ENCODE measurements around the gene STAG2. TPM values are rescaled to one million over a fixed set of nuclear protein-coding genes. Genes with fewer than 3 reads are reported as not detected.

Gene STAG2
- total and polyA plus RNA-seq, 2 donors (not counting 3 experiments of a cell fraction or from before 2014, with no cell fraction given): 12.7 to 55.9 TPM

GRCh38 chrX:123959281-123960063 lies 2.0 kb upstream of the STAG2 start:
- DNase-seq (ENCODE audit: low read depth, low spot score) (peak; percentile 35), FAIRE-seq (peak; percentile 58)
- Histone ChIP-seq H3K9me3 (replicated peaks; ENCODE audit: control insufficient read depth, insufficient read depth, low read length) (no peaks in the 10 kb centered on the region), H4K20me1 (replicated peaks; ENCODE audit: control insufficient read depth, extremely low read depth, insufficient read depth, low read length) (no peaks in the 10 kb centered on the region), H3K36me3 (ENCODE audit: control insufficient read depth in 2 of 2, extremely low read depth in 1 of 2, insufficient read depth in 2 of 2, low read length in 2 of 2) (no peaks in the 10 kb centered on the region), H3K4me2 (ENCODE audit: insufficient read depth, low read length) (peak overlapping the region; percentile 85), H3K4me3 (replicated peaks in 1 of 3; ENCODE audit: insufficient read depth in 1 of 3, low read depth in 1 of 3, low read length in 3 of 3) (peak overlapping the region; percentile 19 to 57 (median 43)), H3K79me2 (ENCODE audit: control insufficient read depth, insufficient read depth, low read length) (peaks cover 34% of the 10 kb centered on the region), H3K27ac (ENCODE audit: insufficient read depth, low read depth, low read length) (peak overlapping the region; percentile 89), H3K27me3 (ENCODE audit: control insufficient read depth in 2 of 2, insufficient read depth in 2 of 2, low read length in 2 of 2) (no peaks in the 10 kb centered on the region), H3K4me1 (ENCODE audit: control insufficient read depth, extremely low read depth, insufficient read depth, low read length) (peaks cover 18% of the 10 kb centered on the region), H3K9ac (replicated peaks; ENCODE audit: extremely low read depth, insufficient read depth, low read length) (peak overlapping the region; percentile 94), H3K9me1 (replicated peaks; ENCODE audit: control insufficient read depth, extremely low read depth, insufficient read depth, low read length) (no peaks in the 10 kb centered on the region), H2AFZ (ENCODE audit: low read depth, low read length) (peak overlapping the region; percentile 90)
- ChIA-PET CTCF (interaction anchor here (0.6 to 1.1 kb wide), 4 partner anchors 17 to 126 kb away, joined by 3 to 9 read pairs (median 5); no protein-coding TSS in a partner anchor), POLR2A (no interaction called here)
- TF ChIP-seq MYC (IDR thresholded peaks at IDR 0.05; ENCODE audit: low read depth, low read length) (no peak), GATA2 (IDR thresholded peaks at IDR 0.05; ENCODE audit: insufficient read depth, insufficient read length, low read depth, low read length) (no peak), JUN (IDR thresholded peaks at IDR 0.05; ENCODE audit: borderline replicate concordance, insufficient read depth, insufficient read length, low read depth) (no peak), MAX (IDR thresholded peaks at IDR 0.05; ENCODE audit: insufficient read depth, insufficient read length) (no peak), CTCF (IDR thresholded peaks at IDR 0.05; ENCODE audit: extremely low read depth in 1 of 2, insufficient read depth in 1 of 2, low read depth in 1 of 2, low read length in 2 of 2) (no peak), FOS (IDR thresholded peaks at IDR 0.05; ENCODE audit: borderline replicate concordance, insufficient read depth, low read length) (no peak), POLR2AphosphoS5 (IDR thresholded peaks at IDR 0.05; ENCODE audit: insufficient read depth, low read depth, low read length) (no peak), POLR2A (IDR thresholded peaks at IDR 0.05; ENCODE audit: low read depth, low read length) (no peak), EZH2 (IDR thresholded peaks at IDR 0.05; ENCODE audit: borderline replicate concordance, low read depth, low read length, severe bottlenecking) (no peak)
- intact Hi-C loops (cut with micrococcal nuclease) (loop anchor here (1.0 to 10.0 kb wide), 7 partner anchors 17 to 255 kb away; no protein-coding TSS in a partner anchor), dilution Hi-C loops (cut with MboI; ENCODE audit: extremely low pct_ligation_motif_present, low sequenced_read_pairs) (no loop called here)
- BruUV-seq (replicated peaks): TSS peak; percentile 55

Measured in endothelial cell of umbilical vein (primary cell).